ENCODE results near the gene MME.

The MME gene

DNA sequence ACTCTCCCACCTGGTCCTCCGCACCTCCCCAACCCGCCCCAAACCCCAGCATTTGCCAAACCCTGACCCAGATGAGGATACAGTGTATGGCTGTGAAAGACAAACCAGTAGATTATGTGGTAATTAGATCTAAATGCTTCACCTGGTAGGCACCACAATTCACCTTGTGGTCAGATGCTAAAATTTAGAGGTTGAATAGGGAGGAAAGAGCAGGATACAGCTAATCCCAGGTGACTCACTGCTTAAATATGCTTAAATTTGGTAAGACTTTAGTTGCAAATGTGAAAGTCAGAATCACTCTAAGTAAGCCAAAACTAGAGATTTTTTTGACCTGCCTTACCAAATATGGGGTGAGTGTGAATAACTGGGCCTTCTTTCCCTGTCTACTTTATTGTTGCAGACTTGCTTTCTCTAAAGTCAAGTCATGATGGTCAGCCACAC lies 105.5 kb downstream of the MME start:
- no peaks in the 10 kb centered on the region for H3K4me1 Mint-ChIP-seq
- no peak overlapping the region for H3K27ac Mint-ChIP-seq
- no peak overlapping the region for H3K4me3 Mint-ChIP-seq
- ATAC-seq (no peak), DNase-seq (ENCODE audit: low spot score in 2 of 2) (no peak)
- H3K9me3 Mint-ChIP-seq: peaks cover 4% of the 10 kb centered on the region
- H3K36me3 Mint-ChIP-seq: no peaks in the 10 kb centered on the region

DNA sequence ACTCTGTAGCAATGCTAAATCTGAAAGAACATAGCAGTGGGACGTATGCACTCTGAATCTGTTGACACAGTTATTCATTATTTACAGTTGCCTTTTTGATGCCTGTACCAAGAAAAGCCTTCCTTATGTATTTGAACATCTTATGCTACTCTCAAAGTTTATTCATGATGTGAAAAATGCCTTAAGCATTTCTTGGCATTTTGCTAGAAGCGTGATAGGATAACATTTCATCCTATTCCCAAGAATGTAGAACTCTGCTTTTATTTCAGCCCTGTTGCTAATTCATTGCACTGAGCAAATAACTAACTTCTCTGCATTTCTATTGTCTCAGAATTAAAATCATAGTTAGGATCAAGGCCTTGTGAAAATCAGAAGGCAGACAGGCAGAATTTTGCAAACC lies 107.9 kb downstream of the MME start:
- Mint-ChIP-seq H3K4me1 (no peaks in the 10 kb centered on the region), H3K36me3 (no peaks in the 10 kb centered on the region), H3K27ac (no peak overlapping the region), H3K9me3 (peaks cover 4% of the 10 kb centered on the region), H3K4me3 (no peak overlapping the region)
- DNase-seq (ENCODE audit: low spot score in 2 of 2) (no peak), ATAC-seq (no peak)

DNA sequence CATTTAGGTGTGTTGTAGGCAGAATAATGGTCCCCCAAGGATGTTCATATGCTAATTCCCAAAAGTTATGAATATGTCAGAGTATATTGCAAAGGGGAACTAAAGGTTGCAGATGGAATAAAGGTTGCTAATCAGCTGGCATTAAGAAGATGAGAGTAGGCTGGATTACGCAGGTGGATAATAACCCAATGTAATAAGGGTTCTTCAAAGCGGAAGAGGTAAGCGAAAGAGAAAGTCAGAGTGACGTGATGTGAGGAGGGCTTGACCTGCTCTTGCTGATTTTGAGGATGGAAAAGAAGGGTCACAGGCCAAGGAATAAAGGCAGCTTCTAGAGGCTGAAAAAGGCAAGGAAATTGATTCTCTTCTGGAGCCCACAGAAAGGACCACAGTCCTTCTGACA lies 109.4 kb downstream of the MME start:
- no peaks in the 10 kb centered on the region for H3K4me1 Mint-ChIP-seq
- ATAC-seq: no peak
- no peak overlapping the region for H3K27ac Mint-ChIP-seq
- DNase-seq (ENCODE audit: low spot score in 2 of 2): no peak
- H3K9me3 Mint-ChIP-seq: peaks cover 4% of the 10 kb centered on the region
- no peaks in the 10 kb centered on the region for H3K36me3 Mint-ChIP-seq
- H3K4me3 Mint-ChIP-seq: no peak overlapping the region

DNA sequence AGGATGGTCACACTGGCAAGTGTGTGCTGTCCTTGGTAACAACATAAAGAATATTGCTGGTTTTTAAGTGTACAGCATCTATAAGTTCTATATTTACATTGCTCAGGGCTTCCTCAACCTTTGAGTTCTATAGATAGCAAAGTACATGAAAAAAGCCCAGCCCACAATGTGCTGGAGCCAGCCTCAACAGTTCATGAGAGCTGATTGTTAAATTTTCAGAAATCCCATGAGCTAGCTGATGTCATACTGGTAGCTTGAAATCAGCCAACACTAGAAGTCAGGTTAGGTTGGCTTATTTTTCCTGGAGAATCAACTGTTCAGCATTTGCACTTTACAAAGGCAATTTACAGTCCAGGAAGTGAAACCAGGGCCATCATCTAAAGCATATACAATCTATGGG lies 110.6 kb downstream of the MME start:
- DNase-seq (ENCODE audit: low spot score in 2 of 2) (no peak), ATAC-seq (no peak)
- Mint-ChIP-seq H3K4me1 (no peaks in the 10 kb centered on the region), H3K9me3 (peaks cover 4% of the 10 kb centered on the region), H3K27ac (no peak overlapping the region), H3K36me3 (no peaks in the 10 kb centered on the region), H3K4me3 (no peak overlapping the region)

DNA sequence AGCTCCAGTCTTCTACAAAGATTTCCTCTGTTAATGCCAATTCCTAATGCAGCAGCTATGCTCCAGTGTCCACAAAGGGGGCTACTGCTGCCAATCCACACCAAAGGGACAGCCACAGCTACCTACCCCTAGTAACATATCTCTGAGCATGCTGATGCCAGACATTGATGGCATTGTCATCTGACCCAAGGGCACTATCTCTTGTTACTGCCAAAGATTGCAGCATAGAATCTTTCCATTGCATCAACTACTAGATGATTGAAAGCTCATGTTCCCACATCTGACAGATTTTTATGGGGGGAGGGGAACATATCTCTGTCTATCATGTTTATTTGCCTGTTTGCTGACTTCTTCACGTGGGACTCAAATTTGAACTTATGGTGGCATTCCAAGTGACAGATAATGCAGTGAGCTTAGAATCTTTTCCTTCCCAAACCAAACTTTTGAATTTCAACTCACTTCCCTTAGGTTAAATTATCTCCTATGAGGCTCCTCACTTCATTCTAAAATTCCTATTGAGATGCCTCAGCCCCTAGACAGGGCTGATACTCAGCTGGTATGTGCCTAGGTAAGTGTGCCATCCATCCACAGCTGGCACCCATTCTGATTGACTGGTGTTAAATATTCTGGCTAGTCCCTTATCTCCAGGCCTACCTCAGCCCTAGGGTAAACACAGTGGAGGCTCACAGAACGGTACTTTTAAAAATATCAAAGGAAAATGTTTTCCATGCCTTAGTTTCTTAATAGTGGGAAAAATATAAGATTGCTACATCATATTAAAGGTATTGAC lies 113.0 kb downstream of the MME start:
- DNase-seq (ENCODE audit: low spot score in 2 of 2) (no peak), ATAC-seq (no peak)
- Mint-ChIP-seq H3K4me1 (no peaks in the 10 kb centered on the region), H3K4me3 (no peak overlapping the region), H3K27ac (no peak overlapping the region), H3K9me3 (no peaks in the 10 kb centered on the region), H3K36me3 (no peaks in the 10 kb centered on the region)

DNA sequence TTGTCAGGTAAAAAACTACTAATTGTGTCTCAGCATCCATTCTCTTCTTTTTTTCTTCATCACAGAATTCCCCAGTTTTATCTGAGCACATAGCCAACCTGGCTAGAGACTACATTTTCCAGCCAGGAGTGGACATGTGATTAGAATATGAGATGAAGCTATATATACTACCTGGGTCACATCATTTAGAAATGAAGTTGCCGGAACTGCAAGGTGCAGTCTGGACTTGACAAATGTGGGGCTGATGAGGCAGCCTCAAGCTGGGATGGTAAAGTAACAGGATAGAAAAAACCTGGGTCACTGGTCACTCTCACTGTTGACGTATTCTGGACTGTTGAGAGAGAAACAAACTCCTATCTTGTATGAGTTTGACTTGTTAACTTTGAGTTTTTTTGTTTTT lies 113.7 kb downstream of the MME start:
- ATAC-seq: no peak
- H3K4me1 Mint-ChIP-seq: no peaks in the 10 kb centered on the region

DNA sequence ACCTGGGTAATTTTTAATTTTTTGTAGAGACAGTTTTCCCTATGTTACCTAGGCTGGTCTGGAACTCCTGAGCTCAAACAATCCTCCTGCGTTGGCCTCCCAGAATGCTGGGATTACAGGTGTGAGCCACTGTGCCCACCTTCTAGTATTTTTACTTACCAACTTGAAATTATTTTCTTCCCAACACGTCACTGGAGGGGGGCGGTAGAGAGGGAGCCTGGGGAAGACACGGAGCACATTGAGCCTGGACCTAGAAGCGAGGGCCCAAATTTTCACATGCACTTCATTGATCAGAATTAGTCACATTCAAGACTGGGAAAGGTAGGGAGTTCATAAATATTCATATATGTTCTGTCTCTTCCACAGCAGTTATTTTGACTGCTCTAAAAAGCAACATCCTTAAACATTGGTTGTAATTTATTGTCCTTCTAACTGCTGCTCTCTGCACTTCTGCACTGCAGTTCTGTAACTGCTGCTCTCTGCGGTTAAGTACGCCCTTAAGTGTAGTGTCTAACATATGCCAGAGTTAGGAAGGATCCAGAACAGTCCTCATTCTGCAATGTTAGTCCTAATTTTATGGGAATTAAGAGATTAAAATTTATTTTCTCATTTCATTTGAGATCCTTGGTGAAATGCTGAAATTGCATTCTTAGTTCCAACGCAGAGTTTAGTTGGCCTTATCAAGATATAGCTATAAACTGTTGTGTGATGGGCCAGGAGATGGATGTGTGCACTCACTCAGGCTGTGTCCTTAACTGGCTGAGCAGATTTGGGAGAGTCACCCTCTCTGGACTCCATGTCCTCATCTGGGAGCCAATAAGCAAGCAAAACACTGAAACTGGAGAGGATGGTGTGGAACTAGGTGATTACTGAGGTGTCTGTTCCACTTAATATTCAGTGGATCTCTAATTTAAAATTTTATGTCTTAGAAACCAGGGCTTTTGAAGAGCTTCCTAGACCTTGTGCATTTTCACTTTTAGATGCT lies 115.1 kb downstream of the MME start:
- Mint-ChIP-seq H3K36me3 (no peaks in the 10 kb centered on the region), H3K4me1 (no peaks in the 10 kb centered on the region), H3K4me3 (no peak overlapping the region), H3K27ac (no peak overlapping the region), H3K9me3 (peaks cover 3% of the 10 kb centered on the region)
- no peak for DNase-seq (ENCODE audit: low spot score in 2 of 2)
- no peak for ATAC-seq

More for the DNA sequence above, 113.7 kb downstream of the MME start:
- Mint-ChIP-seq H3K9me3 (peaks cover 3% of the 10 kb centered on the region), H3K36me3 (no peaks in the 10 kb centered on the region), H3K27ac (no peak overlapping the region), H3K4me3 (no peak overlapping the region)
- DNase-seq (ENCODE audit: low spot score in 2 of 2): no peak

DNA sequence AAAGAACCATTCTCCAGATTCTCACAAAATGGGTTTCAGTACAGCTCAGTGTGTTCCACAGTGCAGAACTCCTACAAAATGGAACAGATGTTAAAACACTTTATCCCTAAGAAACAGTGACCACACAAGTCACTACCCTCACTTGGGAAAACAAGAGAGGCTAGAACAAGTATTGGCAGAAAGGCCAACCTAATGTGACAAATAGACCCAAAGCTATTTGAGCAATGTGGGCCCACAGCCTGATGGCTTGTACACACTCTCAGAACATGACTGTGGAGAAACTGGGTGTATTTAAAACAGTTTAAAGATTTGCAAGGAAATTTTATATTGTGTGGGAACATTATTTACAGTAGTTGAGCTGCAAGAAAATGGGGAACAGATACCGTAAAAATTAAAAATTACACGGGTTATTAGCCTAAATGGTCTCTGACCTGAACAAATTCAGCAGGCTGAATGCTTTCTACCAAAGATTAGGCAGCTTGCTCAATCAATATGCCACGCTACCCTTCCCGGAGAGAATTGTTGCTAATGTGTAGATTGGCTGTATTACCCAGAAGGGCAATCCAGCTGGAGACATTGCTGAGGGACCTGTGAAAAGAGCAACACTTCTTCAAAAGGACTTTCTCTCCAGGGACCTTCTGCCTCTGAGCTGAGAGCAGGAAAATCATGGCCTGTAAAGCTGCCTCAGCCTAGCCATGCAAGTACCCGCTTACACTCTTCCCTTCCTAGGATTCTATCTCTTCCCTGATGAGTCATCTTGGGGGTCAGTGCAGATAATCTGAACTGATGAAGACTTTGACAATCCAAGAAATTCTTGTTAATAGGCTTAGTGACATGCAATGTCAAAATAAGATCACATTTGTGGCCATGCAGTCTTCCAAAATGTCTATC lies 116.3 kb downstream of the MME start:
- Mint-ChIP-seq H3K9me3 (peaks cover 3% of the 10 kb centered on the region), H3K36me3 (no peaks in the 10 kb centered on the region), H3K27ac (no peak overlapping the region), H3K4me3 (no peak overlapping the region), H3K4me1 (no peaks in the 10 kb centered on the region)
- no peak for DNase-seq (ENCODE audit: low spot score in 2 of 2)
- no peak for ATAC-seq

DNA sequence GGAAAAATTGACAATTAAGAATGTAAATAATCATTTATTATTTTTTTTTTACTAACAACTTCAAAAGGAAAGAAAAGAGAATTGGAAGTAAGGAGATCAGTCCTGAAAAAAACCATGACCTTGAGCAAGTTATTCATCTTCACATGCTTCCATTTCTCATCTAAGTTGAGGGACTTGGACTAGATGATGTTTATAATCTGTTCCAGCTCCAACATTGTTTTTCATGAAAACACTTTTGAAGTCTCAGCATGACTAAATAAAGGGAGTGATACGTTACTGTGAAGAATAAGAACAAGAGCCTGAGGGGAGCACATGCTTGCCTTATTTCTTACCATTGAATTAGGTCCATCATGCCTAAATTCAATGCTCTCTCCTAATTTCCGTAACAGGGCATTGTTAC lies 117.7 kb downstream of the MME start:
- Mint-ChIP-seq H3K4me1 (no peaks in the 10 kb centered on the region), H3K36me3 (no peaks in the 10 kb centered on the region), H3K9me3 (peaks cover 3% of the 10 kb centered on the region), H3K4me3 (no peak overlapping the region), H3K27ac (no peak overlapping the region)
- DNase-seq (ENCODE audit: low spot score in 2 of 2): no peak
- ATAC-seq: no peak

DNA sequence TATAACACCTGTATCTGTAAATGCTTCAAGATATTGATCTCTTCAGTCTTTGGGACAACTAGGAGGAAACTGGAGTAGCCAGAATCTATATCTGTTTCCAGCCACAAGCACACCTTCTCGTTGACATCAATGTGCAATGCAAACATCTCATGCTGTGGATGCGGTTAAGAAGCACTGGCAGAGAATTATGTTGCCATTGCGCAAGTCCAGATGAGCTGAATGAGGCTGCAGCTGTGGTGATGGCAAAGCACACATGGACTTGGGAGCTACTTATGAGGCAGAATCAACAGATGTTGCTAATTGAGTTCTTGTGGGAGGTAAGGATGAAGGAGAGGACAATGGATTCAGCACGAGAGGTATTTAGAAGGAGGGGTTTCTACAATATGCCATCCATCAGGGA lies 122.5 kb downstream of the MME start:
- Mint-ChIP-seq H3K27ac (no peak overlapping the region), H3K4me1 (no peaks in the 10 kb centered on the region), H3K9me3 (peaks cover 3% of the 10 kb centered on the region), H3K36me3 (no peaks in the 10 kb centered on the region), H3K4me3 (no peak overlapping the region)
- ATAC-seq: no peak
- no peak for DNase-seq (ENCODE audit: low spot score in 2 of 2)

DNA sequence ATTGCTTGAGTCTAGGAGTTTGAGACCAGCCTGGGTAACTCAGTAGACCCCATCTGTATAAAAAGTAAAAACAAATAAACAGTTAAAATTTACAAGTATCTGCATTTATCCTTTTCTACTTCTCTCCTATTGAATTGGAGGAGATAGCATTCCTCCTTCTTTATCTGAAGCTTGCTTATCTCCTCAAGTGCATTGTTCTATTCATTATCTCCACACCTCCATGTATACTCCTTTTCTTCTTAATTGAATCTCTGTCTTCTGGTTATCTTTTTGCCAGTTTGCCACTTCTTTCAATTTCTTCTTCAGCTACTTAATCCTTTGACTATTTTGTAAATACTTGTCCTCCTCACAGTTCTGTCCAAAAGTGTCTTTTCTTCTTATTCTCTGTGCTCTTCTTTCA lies 124.7 kb downstream of the MME start:
- no peaks in the 10 kb centered on the region for H3K4me1 Mint-ChIP-seq
- no peaks in the 10 kb centered on the region for H3K36me3 Mint-ChIP-seq
- no peak for DNase-seq (ENCODE audit: low spot score in 2 of 2)
- H3K9me3 Mint-ChIP-seq: no peaks in the 10 kb centered on the region
- ATAC-seq: no peak
- no peak overlapping the region for H3K4me3 Mint-ChIP-seq
- H3K27ac Mint-ChIP-seq: no peak overlapping the region

DNA sequence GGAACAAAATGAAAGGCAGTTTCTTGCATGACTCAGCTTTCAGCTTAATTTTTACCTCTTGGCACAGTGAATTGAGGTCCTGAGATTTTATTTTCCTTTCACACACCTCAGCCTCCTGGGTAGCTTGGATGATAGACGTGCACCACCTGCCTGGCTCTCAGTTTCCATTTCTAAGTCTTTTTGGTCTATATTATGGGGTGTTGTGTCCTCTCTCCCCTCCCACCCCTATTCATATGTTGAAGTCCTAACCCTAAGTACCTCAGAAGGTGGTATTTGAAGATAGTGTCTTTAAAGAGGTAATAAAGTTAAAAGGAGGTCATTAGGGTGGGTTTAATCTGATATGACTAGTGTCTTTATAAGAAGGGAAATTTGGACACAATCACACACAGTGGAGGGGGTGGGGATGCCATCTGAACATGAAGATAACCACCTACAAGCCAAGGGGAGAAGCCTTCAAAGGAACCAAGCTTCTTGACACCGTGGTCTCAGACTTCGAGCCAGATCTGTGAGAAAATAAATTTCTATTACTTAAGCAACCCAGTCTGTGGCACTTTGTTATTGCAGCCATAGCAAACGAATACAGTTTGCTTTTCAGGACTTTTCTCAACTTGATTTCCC lies 128.2 kb downstream of the MME start:
- no peak for DNase-seq (ENCODE audit: low spot score in 2 of 2)
- H3K4me3 Mint-ChIP-seq: no peak overlapping the region
- no peaks in the 10 kb centered on the region for H3K9me3 Mint-ChIP-seq
- H3K36me3 Mint-ChIP-seq: no peaks in the 10 kb centered on the region
- no peak for ATAC-seq
- H3K4me1 Mint-ChIP-seq: no peaks in the 10 kb centered on the region
- H3K27ac Mint-ChIP-seq: no peak overlapping the region

DNA sequence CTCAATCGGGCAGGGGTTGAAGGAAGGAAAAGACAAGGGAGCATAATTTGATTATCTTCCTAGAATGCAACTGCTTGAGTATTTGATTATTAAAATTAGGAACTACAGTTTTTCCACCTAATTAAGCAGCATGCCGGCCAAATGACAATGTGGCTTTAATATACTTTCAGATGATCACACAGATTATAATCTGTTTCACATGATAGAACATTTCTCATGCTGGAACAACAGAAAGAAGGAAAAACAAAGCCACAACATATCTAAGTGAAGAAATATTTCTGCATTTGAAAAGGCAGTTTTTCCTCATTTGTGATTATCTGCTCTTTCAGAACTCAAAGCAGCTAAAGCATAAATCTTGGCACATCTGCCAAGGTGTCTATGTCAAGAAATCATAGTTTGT lies 130.6 kb downstream of the MME start:
- no peak for ATAC-seq
- DNase-seq (ENCODE audit: low spot score in 2 of 2): no peak
- no peaks in the 10 kb centered on the region for H3K9me3 Mint-ChIP-seq
- no peak overlapping the region for H3K27ac Mint-ChIP-seq
- no peak overlapping the region for H3K4me3 Mint-ChIP-seq
- no peaks in the 10 kb centered on the region for H3K4me1 Mint-ChIP-seq
- no peaks in the 10 kb centered on the region for H3K36me3 Mint-ChIP-seq

DNA sequence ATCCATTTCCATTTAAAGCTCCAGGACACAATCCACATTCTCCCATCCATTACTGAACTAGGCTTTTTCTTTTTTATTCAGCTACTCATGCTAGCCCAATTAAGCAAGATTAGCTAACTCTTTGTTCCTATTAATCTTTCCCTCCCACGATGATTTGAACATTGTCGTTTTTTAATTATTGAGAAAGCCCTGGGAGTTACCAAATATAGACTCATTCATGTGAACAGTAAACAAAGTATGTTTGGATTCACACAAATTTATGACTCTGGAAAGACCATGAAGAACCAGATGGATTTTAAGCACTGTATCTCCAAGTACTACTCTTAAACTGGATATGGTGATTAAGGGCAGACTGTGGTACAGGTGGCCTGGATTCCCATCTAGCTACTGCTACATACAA lies 131.1 kb downstream of the MME start:
- no peaks in the 10 kb centered on the region for H3K4me1 Mint-ChIP-seq
- no peaks in the 10 kb centered on the region for H3K9me3 Mint-ChIP-seq
- H3K36me3 Mint-ChIP-seq: no peaks in the 10 kb centered on the region
- no peak for DNase-seq (ENCODE audit: low spot score in 2 of 2)
- ATAC-seq: no peak
- no peak overlapping the region for H3K4me3 Mint-ChIP-seq
- H3K27ac Mint-ChIP-seq: no peak overlapping the region

DNA sequence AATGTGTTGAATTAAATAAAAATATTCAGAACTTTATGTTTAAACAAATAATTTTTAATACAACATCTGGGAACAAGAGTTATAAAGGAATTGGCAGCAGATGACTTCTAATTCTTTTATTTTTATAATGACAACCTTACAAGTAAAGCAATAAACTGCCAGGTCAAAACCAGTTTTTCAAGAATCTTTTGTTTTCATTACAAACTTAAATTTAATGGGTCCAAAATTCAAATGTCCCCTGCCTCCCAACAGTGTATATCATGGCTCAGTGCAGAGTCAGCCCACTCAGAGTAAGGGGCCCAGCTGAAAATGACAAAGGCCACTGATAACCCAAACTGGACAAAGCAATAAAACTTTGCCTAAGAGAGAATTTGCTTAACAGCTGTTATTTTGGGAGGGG lies 131.8 kb downstream of the MME start:
- no peak overlapping the region for H3K27ac Mint-ChIP-seq
- no peak overlapping the region for H3K4me3 Mint-ChIP-seq
- no peak for ATAC-seq
- no peaks in the 10 kb centered on the region for H3K36me3 Mint-ChIP-seq
- no peak for DNase-seq (ENCODE audit: low spot score in 2 of 2)
- no peaks in the 10 kb centered on the region for H3K4me1 Mint-ChIP-seq
- H3K9me3 Mint-ChIP-seq: no peaks in the 10 kb centered on the region
